Uterus (tissue), 4 donors: ENCODE results near the gene AMY2B. TPM values are rescaled to one million over a fixed set of nuclear protein-coding genes. Genes with fewer than 3 reads are reported as not detected.
"Not testable (repeated sequence)": the region's sequence is repeated elsewhere in the genome, so short reads cannot be mapped to it uniquely, and the experiment has no call there.

Experiments
- DNase-seq, 2 donors: peaks; one replicate each; pipeline ENCODE4 v3.0.0-alpha.2; 2019 to 2020
- H3K27ac ChIP-seq, 2 donors: fragments of 200-600 bp; sonication (generic); 1 replicate in 1 of 2; 2 replicates in 1 of 2; pipeline ENCODE4 v1.5.1; 2016 to 2018
- H3K27me3 ChIP-seq, 2 donors: fragments of 200-600 bp; sonication (generic); one replicate each; pipeline ENCODE4 v1.5.1; 2018 to 2019; ENCODE audit warnings: control low read depth in 1 of 2
- H3K36me3 ChIP-seq, 2 donors: fragments of 200-600 bp; sonication (generic); one replicate each; pipeline ENCODE4 v1.5.1; 2019; ENCODE audit warnings: control low read depth in 1 of 2
- H3K4me1 ChIP-seq, 2 donors: fragments of 200-600 bp; sonication (generic); one replicate each; pipeline ENCODE4 v1.5.1; 2018 to 2019; ENCODE audit warnings: control low read depth in 1 of 2
- H3K4me3 ChIP-seq, 2 donors: fragments of 200-600 bp; sonication (generic); 1 replicate in 1 of 2; 2 replicates in 1 of 2; pipeline ENCODE4 v1.5.1; 2018 to 2019; ENCODE audit warnings: mild to moderate bottlenecking in 1 of 2
- H3K9me3 ChIP-seq, 2 donors: fragments of 200-600 bp; sonication (generic); one replicate each; pipeline ENCODE4 v1.5.1; 2019; ENCODE audit warnings: control low read depth in 1 of 2
- POLR2A ChIP-seq, 2 donors: fragments of 450-650 bp; IDR thresholded peaks; one replicate each; pipeline ENCODE4 v1.6.1; 2016; ENCODE audit warnings: antibody characterized with exemption in 2 of 2, mild to moderate bottlenecking in 1 of 2, moderate library complexity in 1 of 2
- intact Hi-C: fragments of 100-400 bp; cut with DNase I; formaldehyde crosslinking; loops from one replicate; pipeline ENCODE4 v1.15.1; 2023; ENCODE audit warnings: low total_unique reads
- total RNA-seq, 4 donors: library from RNA; depleted of rRNA in 3 of 4; stranded (reverse); fragments of >200 nt in 3 of 4; gene quantifications; one replicate each; pipeline versions ENCODE4 v1.1.0 to v1.2.4, GENCODE V29; 2014 to 2023
- TF ChIP-seq, protein P1 (sequence below), 4 experiments: fragments of 200-600 bp in 2 of 4; fragments of 450-650 bp in 2 of 4; sonication (generic) in 2 of 4; IDR thresholded peaks; one replicate each; pipeline ENCODE4 v1.5.1; 2016 to 2019; ENCODE audit warnings: antibody characterized with exemption in 4 of 4, mild to moderate bottlenecking in 2 of 4, moderate library complexity in 1 of 4
- donor health status: DM: yes; HTN: yes; CAD: no.

AMY2B gene
- total RNA-seq = 10 to 100 TPM; 28.2 to 76.7 (median 41.1) TPM

DNA sequence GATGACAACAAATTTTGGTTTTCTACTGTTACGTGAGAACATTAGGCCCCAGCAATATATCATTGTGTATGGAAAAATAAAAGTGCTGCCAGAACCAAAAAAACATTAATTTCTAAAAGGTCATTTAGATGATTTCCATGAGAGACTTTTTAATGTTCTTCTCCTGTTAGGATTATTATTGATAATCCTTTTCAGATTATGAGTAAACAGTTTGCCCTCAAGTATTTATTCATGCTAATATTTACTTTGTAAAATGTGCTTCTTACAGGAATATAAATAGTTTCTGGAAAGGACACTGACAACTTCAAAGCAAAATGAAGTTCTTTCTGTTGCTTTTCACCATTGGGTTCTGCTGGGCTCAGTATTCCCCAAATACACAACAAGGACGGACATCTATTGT, at the start of gene AMY2B:
Gene AMY2B (plus strand): TSS at position 301 of the 400 bp plus-strand sequence. CDS start 14 bp downstream, at position 315.
- H3K9me3 ChIP-seq, H3K27me3 ChIP-seq, H3K27ac ChIP-seq, H3K4me3 ChIP-seq, intact Hi-C loops, H3K4me1 ChIP-seq, DNase-seq, H3K36me3 ChIP-seq: not testable (repeated sequence)

GRCh38 chr1:103523346-103523745, 48.0 kb upstream of the AMY2B start:
- no peaks in the 10 kb centered on the region for H3K36me3 ChIP-seq
- intact Hi-C loops = no loop called here
- H3K4me3 ChIP-seq = no peak overlapping the region
- H3K4me1 ChIP-seq = peaks cover 0 to 8% of the 10 kb centered on the region in 2 donors
- no peaks in the 10 kb centered on the region for H3K27me3 ChIP-seq
- no peak for DNase-seq
- H3K27ac ChIP-seq = no peak overlapping the region
- TF ChIP-seq POLR2A (IDR thresholded peaks at IDR 0.05) = no peak
- TF ChIP-seq, protein P1, sequence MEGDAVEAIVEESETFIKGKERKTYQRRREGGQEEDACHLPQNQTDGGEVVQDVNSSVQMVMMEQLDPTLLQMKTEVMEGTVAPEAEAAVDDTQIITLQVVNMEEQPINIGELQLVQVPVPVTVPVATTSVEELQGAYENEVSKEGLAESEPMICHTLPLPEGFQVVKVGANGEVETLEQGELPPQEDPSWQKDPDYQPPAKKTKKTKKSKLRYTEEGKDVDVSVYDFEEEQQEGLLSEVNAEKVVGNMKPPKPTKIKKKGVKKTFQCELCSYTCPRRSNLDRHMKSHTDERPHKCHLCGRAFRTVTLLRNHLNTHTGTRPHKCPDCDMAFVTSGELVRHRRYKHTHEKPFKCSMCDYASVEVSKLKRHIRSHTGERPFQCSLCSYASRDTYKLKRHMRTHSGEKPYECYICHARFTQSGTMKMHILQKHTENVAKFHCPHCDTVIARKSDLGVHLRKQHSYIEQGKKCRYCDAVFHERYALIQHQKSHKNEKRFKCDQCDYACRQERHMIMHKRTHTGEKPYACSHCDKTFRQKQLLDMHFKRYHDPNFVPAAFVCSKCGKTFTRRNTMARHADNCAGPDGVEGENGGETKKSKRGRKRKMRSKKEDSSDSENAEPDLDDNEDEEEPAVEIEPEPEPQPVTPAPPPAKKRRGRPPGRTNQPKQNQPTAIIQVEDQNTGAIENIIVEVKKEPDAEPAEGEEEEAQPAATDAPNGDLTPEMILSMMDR (IDR thresholded peaks at IDR 0.05) = no peak
- no peaks in the 10 kb centered on the region for H3K9me3 ChIP-seq

DNA sequence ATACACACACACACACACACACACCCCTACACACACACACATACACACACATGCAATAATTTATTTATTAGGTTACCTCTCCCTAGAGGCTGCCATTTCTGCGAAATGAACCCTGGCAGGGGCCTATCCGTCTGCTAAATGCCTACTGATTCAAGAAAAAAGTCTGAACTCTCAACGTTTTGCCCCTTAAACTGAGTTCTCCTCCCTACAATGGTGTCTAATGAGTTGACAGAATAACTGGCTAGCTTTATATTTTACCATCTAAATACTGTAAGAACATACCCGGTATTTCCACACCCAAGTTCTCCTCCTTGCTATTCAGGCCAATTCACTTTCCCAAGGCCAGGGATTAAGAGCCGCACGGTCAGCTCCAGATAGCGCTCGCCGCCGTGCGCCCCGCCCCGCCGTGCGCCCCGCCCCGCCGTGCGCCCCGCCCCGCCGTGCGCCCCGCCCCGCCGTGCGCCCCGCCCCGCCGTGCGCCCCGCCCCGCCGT, 46.2 kb upstream of the AMY2B start:
- Histone ChIP-seq H3K4me3 (peak overlapping the region in 1 of 2 donors; percentile 22), H3K4me1 (peaks cover 0 to 8% of the 10 kb centered on the region in 2 donors), H3K27ac (peak overlapping the region; percentile 63 to 67), H3K36me3 (no peaks in the 10 kb centered on the region), H3K9me3 (no peaks in the 10 kb centered on the region), H3K27me3 (no peaks in the 10 kb centered on the region)
- TF ChIP-seq, protein P1 (IDR thresholded peaks at IDR 0.05) = no peak
- no peak for TF ChIP-seq POLR2A (IDR thresholded peaks at IDR 0.05)
- DNase-seq = peak; percentile 16 to 18
- intact Hi-C loops = no loop called here

GRCh38 chr1:103525607-103526507, 45.5 kb upstream of the AMY2B start, which contains the start of gene RNPC3:
Gene RNPC3, plus strand, starts transcription at chr1:103525699. Its CDS starts 372 bp downstream, at chr1:103526071.
- TF ChIP-seq, protein P1 (IDR thresholded peaks at IDR 0.05) = no peak
- peak; percentile 14 to 46 for TF ChIP-seq POLR2A (IDR thresholded peaks at IDR 0.05)
- no peaks in the 10 kb centered on the region for H3K9me3 ChIP-seq
- H3K36me3 ChIP-seq = no peaks in the 10 kb centered on the region
- H3K27me3 ChIP-seq = no peaks in the 10 kb centered on the region
- H3K4me1 ChIP-seq = peaks cover 0 to 8% of the 10 kb centered on the region in 2 donors
- H3K4me3 ChIP-seq = peak within 1 kb of the TSS; percentile 81 to 84
- intact Hi-C loops = no loop called here
- peak within 1 kb of the TSS; percentile 92 to 95 for H3K27ac ChIP-seq
- DNase-seq = peak; percentile 84 to 92

- H3K36me3 ChIP-seq = no peaks in the 10 kb centered on the region
- no peak for DNase-seq
- peaks cover 0 to 8% of the 10 kb centered on the region in 2 donors for H3K4me1 ChIP-seq
- peak overlapping the region; percentile 81 to 84 for H3K4me3 ChIP-seq
- no peaks in the 10 kb centered on the region for H3K9me3 ChIP-seq
- no peak overlapping the region for H3K27ac ChIP-seq
- intact Hi-C loops = no loop called here
- no peak for TF ChIP-seq POLR2A (IDR thresholded peaks at IDR 0.05)
- TF ChIP-seq, protein P1 (IDR thresholded peaks at IDR 0.05) = no peak
- H3K27me3 ChIP-seq = no peaks in the 10 kb centered on the region
Measured at GRCh38 chr1:103527331-103527730, 44.1 kb upstream of the AMY2B start.
